MV-4-11 (cell line): ENCODE results near the gene FUCA1.
"Not testable (repeated sequence)": the region's sequence is repeated elsewhere in the genome, so short reads cannot be mapped to it uniquely, and the experiment has no call there.

Source experiments
- DNase-seq: peaks from one replicate; lab custom pipeline; 2025; lab: John Stamatoyannopoulos, UW

Gene FUCA1

GRCh38 chr1:23838401-23838866 is 29.7 kb downstream of the FUCA1 start:
- peak; percentile 58 for DNase-seq

- no peak for DNase-seq
Measured at GRCh38 chr1:23837908-23838307, 30.2 kb downstream of the FUCA1 start.

DNA sequence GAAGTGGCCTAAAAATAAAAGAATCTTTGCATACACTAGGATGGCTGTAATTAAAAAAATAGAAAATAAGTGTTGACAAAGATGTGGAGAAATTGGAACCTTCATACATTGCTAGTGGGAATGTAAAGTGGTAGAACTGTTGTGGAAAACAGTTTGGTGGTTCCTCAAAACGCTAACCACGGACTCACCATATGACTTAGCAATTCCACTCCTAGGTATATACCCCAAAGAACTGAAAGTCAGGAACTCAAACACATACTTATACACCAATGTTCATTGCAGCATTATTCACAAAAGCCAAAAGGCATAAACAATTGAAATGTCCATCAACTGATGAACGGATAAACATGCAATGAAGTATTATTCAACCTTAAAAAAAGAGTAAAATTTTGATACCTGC is 32.1 kb downstream of the FUCA1 start:
- DNase-seq, result peak; percentile 76

GRCh38 chr1:23834156-23834555 is 33.9 kb downstream of the FUCA1 start:
- DNase-seq, result not testable (repeated sequence)

DNA sequence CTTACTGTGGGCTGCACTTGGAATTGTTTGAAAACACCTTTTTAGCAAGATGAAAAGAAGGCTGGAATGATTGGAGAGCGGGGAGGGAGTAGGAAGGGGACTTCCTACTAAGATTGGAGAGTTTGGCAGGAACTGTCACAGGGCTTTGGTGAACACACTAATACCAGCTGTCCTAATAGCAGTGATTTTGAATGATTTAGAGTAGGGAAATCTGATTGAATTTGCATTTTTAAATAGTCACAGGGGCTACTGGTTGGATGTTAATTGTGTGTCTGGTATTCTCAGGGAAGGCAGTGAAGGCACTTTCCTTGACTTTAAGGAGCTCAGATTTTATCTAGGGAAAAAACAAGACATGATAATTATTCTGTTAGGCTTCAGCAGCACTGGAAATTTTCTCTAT is 40.4 kb downstream of the FUCA1 start:
- DNase-seq, result no peak

- DNase-seq, result not testable (repeated sequence)
Measured at GRCh38 chr1:23826590-23826989, 41.5 kb downstream of the FUCA1 start.

DNA sequence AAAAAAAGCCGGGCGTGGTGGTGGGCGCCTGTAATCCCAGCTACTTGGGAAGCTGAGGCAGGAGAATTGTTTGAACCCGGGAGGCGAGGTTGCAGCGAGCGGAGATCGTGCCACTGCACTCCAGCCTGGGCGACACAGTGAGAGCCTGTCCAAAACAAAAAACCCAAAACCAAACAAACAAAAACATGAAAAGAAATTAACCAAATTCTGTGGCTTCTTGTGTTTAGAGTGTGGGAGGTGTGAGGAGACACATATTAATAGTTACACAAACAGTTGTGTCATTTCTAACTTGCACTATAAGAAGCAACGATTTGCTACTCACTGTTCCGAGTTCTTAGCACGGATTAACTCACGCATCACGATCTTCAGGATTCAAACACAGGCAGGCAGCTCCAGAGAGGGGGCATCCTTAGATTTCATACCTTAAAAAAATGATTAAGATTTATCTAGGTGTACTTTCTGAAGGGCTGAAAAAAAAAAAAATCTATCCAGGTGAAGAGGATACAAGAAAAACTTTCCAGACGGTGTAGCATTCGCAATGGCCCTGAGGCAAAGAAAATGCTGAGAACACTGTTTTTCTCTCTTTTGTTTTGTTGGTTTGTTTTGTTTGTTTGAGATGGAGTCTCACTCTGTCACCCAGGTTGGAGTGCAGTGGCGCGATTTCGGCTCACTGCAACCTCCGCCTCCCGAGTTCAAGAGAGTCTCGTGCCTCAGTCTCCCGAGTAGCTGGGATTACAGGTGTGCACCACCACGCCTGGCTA is 42.1 kb downstream of the FUCA1 start:
- no peak for DNase-seq

DNA sequence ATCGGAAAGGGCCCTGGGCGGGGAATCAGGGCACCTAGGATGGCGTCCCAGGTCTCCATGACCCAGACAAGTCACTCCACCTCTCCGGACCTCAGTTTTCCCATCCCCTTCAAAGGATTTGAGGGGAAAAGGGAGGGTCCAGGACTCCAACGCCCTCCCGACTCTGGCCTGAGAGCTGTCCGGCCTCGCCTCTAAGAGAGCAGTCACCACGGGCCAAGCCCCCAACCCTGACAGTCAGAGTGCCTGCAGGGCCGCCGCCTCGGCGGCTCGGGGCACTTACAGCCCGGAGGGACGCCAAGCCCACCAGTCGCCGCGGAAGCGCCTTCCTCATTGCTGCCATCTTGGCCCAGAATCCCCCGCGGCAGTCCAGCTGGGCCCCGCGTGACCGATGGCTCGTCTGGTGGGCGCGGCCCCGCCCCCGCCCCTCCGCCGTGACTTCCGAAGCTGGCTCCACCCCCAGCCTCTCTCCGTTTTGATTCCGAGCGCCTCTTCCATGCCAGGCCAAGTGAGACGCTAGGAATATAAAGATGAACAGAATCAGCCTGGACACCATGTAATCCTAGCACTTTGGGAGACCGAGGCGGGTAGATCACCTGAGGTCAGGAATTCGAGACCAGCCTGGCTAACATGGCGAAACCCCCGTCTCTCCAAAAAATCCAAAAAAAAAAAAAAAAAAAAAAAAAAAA is 42.9 kb downstream of the FUCA1 start, which contains the start of gene HMGCL:
Gene HMGCL, minus strand, starts transcription at position 354 of the 686 bp plus-strand sequence. Its CDS starts 14 bp downstream, at position 340.
- DNase-seq, result peak; percentile 80

DNA sequence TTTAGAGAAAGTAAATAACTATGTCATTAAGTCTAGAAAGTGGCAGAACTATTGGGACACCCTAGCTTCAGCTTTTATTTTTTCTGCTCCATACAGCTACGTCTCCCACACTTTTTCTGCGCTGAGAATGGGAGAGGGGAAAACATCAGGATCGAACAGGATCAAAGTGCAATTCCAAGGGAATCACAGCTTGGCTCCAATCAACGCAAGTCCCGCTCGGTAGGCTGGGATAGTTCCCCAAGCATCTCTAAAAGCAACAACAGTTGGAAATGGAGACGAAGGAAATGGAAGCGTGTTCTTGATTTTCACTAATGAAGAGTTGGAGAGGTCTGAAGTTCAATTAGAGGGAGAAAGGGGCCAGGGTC is 43.4 kb downstream of the FUCA1 start:
- DNase-seq, result no peak

- DNase-seq, result no peak
Measured at GRCh38 chr1:23823767-23824166, 44.3 kb downstream of the FUCA1 start.

- no peak for DNase-seq
Measured at GRCh38 chr1:23817633-23818032, 50.5 kb downstream of the FUCA1 start.

DNA sequence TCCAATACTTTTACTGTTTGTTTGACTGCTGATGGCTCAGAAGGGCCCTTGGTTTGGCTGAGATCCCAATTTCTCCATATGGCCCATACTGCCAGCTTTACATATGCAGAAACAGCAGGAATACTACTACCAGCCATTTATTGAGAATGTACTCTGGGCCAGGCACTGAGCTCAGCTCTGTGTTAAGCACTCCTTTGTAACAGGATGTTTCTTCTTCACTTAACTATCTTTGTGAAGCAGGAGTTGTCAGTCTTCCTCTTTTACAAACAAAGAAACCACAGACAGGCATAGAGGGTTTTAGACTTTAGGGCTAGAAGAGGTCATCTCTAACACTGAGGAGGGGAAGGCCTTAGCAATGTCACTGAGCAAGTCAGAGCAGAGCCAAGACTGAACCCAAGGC is 51.2 kb downstream of the FUCA1 start:
- DNase-seq, result peak; percentile 72

DNA sequence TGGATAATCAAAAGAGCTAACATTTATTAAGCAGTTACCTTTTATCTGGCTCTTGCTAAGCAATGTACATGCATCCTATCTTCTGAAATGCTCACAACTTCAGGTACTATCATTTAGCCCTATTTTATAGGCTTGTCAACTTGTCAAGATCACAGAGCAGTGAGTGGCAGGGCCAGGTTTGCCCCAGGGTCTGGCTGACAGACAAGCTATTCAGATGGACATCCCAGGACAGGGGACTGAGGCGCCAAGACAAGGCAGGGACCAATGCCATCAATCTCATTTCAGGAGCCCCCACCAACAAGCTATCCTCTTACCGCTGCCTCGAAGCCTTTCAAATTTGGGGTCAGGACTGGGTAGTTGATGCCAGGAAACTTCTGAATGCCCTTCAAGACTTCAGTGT is 51.7 kb downstream of the FUCA1 start:
- DNase-seq, result no peak

GRCh38 chr1:23814016-23814415 is 54.1 kb downstream of the FUCA1 start:
- DNase-seq, result peak; percentile 22

- DNase-seq, result peak; percentile 91
Measured at GRCh38 chr1:23810818-23811540, 57.1 kb downstream of the FUCA1 start.

GRCh38 chr1:23809751-23810171 is 58.3 kb downstream of the FUCA1 start:
- DNase-seq, result peak; percentile 87

GRCh38 chr1:23807453-23807852 is 60.6 kb downstream of the FUCA1 start:
- DNase-seq, result peak; percentile 91

- DNase-seq, result no peak
Measured at GRCh38 chr1:23806280-23806679, 61.8 kb downstream of the FUCA1 start.

- DNase-seq, result no peak
Measured at GRCh38 chr1:23805025-23805424, 63.1 kb downstream of the FUCA1 start.

- peak; percentile 92 for DNase-seq
Measured at GRCh38 chr1:23804183-23804835, 63.8 kb downstream of the FUCA1 start.

- DNase-seq, result peak; percentile 47
Measured at GRCh38 chr1:23803674-23804073, 64.4 kb downstream of the FUCA1 start.

GRCh38 chr1:23802809-23803342 is 65.2 kb downstream of the FUCA1 start:
- not testable (repeated sequence) for DNase-seq
